Measurements from ENCODE around the gene CLCN5.

The CLCN5 gene

GRCh38 chrX:49915361-49916222 lies 6.8 kb upstream of the CLCN5 start:
- Histone ChIP-seq H3K4ac (ENCODE audit: low read length) (no peak overlapping the region), H2AK5ac (ENCODE audit: low read depth, low read length) (no peak overlapping the region), H2AFZ (ENCODE audit: low read length) (no peak overlapping the region), H2BK12ac (ENCODE audit: low read length) (no peak overlapping the region), H3K18ac (ENCODE audit: low read length) (no peak overlapping the region), H3K36me3 (replicated peaks in 1 of 2; ENCODE audit: control insufficient read depth in 2 of 2, insufficient read depth in 2 of 2, low read length in 2 of 2) (no peaks in the 10 kb centered on the region), H4K8ac (ENCODE audit: low read depth, low read length) (no peak overlapping the region), H4K91ac (ENCODE audit: low read depth, low read length, poor library complexity) (no peak overlapping the region), H3K4me3 (ENCODE audit: low read length in 2 of 2) (no peak overlapping the region), H3K4me1 (ENCODE audit: control insufficient read depth in 2 of 2, insufficient read depth in 1 of 2, low read depth in 1 of 2, low read length in 2 of 2) (no peaks in the 10 kb centered on the region), H2BK15ac (ENCODE audit: low read length) (no peak overlapping the region), H2BK5ac (ENCODE audit: low read length) (no peak overlapping the region), H3K27me3 (ENCODE audit: control insufficient read depth in 3 of 3, insufficient read depth in 3 of 3, low read depth in 1 of 3, low read length in 3 of 3) (peaks cover 0 to 3% (median 0%) of the 10 kb centered on the region in 3 experiments), H3K9me3 (replicated peaks in 1 of 2; ENCODE audit: control insufficient read depth in 2 of 2, insufficient read depth in 1 of 2, low read depth in 1 of 2, low read length in 2 of 2) (no peaks in the 10 kb centered on the region), H2BK120ac (ENCODE audit: low read depth, low read length) (no peak overlapping the region), H3K9ac (ENCODE audit: low read depth, low read length, poor library complexity) (no peak overlapping the region), H3K23ac (ENCODE audit: low read depth, low read length, poor library complexity) (no peak overlapping the region), H3K79me1 (ENCODE audit: low read depth, low read length) (no peaks in the 10 kb centered on the region), H3K27ac (replicated peaks; ENCODE audit: low read length) (no peak overlapping the region), H3K14ac (ENCODE audit: low read length) (no peak overlapping the region), H3K4me2 (ENCODE audit: insufficient read depth, low read length, poor library complexity, severe bottlenecking) (no peak overlapping the region)
- peak; percentile 32 for DNase-seq (ENCODE audit: low spot score)
- WGBS, 2 donors (ENCODE audit: extremely low coverage in 2 of 2, insufficient read length in 2 of 2, insufficient replicate concordance in 1 of 2), result no CpG with 5 or more reads among the region's 8 CpGs

DNA sequence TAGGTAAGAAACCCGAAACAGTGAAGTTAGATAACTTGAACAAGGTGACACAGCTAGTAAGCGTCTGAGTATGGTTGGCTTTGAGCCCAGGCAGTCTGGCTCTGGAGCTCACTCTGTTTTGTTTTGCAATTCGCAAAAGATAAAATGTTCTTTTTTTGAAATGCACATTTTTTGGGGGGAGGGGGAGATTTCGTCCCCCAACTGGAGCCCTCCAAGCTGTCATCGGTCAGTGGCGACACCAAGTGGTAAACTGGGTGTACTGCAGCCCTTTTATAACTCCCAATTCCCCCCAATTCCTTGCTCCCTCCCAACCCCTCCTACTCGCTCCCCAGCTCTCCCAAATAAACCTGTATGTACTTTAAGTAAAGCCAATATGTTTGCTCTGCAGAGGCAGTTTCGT lies 2.8 kb upstream of the CLCN5 start:
- Histone ChIP-seq H3K9me3 (replicated peaks in 1 of 2; ENCODE audit: control insufficient read depth in 2 of 2, insufficient read depth in 1 of 2, low read depth in 1 of 2, low read length in 2 of 2) (no peaks in the 10 kb centered on the region), H2BK12ac (ENCODE audit: low read length) (no peak overlapping the region), H3K36me3 (replicated peaks in 1 of 2; ENCODE audit: control insufficient read depth in 2 of 2, insufficient read depth in 2 of 2, low read length in 2 of 2) (no peaks in the 10 kb centered on the region), H3K23ac (ENCODE audit: low read depth, low read length, poor library complexity) (no peak overlapping the region), H3K4me3 (ENCODE audit: low read length in 2 of 2) (no peak overlapping the region), H3K18ac (ENCODE audit: low read length) (no peak overlapping the region), H3K27ac (replicated peaks; ENCODE audit: low read length) (no peak overlapping the region), H2BK120ac (ENCODE audit: low read depth, low read length) (no peak overlapping the region), H2BK15ac (ENCODE audit: low read length) (no peak overlapping the region), H4K8ac (ENCODE audit: low read depth, low read length) (no peak overlapping the region), H3K4me1 (ENCODE audit: control insufficient read depth in 2 of 2, insufficient read depth in 1 of 2, low read depth in 1 of 2, low read length in 2 of 2) (peaks cover 0 to 1% of the 10 kb centered on the region in 2 donors), H2BK5ac (ENCODE audit: low read length) (no peak overlapping the region), H3K14ac (ENCODE audit: low read length) (no peak overlapping the region), H4K91ac (ENCODE audit: low read depth, low read length, poor library complexity) (no peak overlapping the region), H3K79me1 (ENCODE audit: low read depth, low read length) (no peaks in the 10 kb centered on the region), H2AK5ac (ENCODE audit: low read depth, low read length) (no peak overlapping the region), H3K27me3 (ENCODE audit: control insufficient read depth in 3 of 3, insufficient read depth in 3 of 3, low read depth in 1 of 3, low read length in 3 of 3) (no peaks in the 10 kb centered on the region), H3K9ac (ENCODE audit: low read depth, low read length, poor library complexity) (no peak overlapping the region), H3K4ac (ENCODE audit: low read length) (no peak overlapping the region), H3K4me2 (ENCODE audit: insufficient read depth, low read length, poor library complexity, severe bottlenecking) (no peak overlapping the region), H2AFZ (ENCODE audit: low read length) (no peak overlapping the region)
- DNase-seq (ENCODE audit: low spot score), result peak; percentile 49
- no CpG with 5 or more reads among the region's 8 CpGs for WGBS, 2 donors (ENCODE audit: extremely low coverage in 2 of 2, insufficient read length in 2 of 2, insufficient replicate concordance in 1 of 2)

- H2BK15ac ChIP-seq (ENCODE audit: low read length), result no peak overlapping the region
- no peak overlapping the region for H2BK120ac ChIP-seq (ENCODE audit: low read depth, low read length)
- H3K4me2 ChIP-seq (ENCODE audit: insufficient read depth, low read length, poor library complexity, severe bottlenecking), result no peak overlapping the region
- H4K8ac ChIP-seq (ENCODE audit: low read depth, low read length), result no peak overlapping the region
- no peak overlapping the region for H2AFZ ChIP-seq (ENCODE audit: low read length)
- no peak overlapping the region for H2BK12ac ChIP-seq (ENCODE audit: low read length)
- H3K18ac ChIP-seq (ENCODE audit: low read length), result no peak overlapping the region
- H3K4me1 ChIP-seq (ENCODE audit: control insufficient read depth in 2 of 2, insufficient read depth in 1 of 2, low read depth in 1 of 2, low read length in 2 of 2), result peaks cover 0 to 1% of the 10 kb centered on the region in 2 donors
- no peak overlapping the region for H3K14ac ChIP-seq (ENCODE audit: low read length)
- H3K4me3 ChIP-seq (ENCODE audit: low read length in 2 of 2), result no peak overlapping the region
- H2AK5ac ChIP-seq (ENCODE audit: low read depth, low read length), result no peak overlapping the region
- no peak overlapping the region for H2BK5ac ChIP-seq (ENCODE audit: low read length)
- no peaks in the 10 kb centered on the region for H3K9me3 ChIP-seq (replicated peaks in 1 of 2; ENCODE audit: control insufficient read depth in 2 of 2, insufficient read depth in 1 of 2, low read depth in 1 of 2, low read length in 2 of 2)
- H3K9ac ChIP-seq (ENCODE audit: low read depth, low read length, poor library complexity), result no peak overlapping the region
- DNase-seq (ENCODE audit: low spot score), result no peak
- no peak overlapping the region for H3K27ac ChIP-seq (replicated peaks; ENCODE audit: low read length)
- H3K27me3 ChIP-seq (ENCODE audit: control insufficient read depth in 3 of 3, insufficient read depth in 3 of 3, low read depth in 1 of 3, low read length in 3 of 3), result no peaks in the 10 kb centered on the region
- WGBS, 2 donors (ENCODE audit: extremely low coverage in 2 of 2, insufficient read length in 2 of 2, insufficient replicate concordance in 1 of 2), result no CpG with 5 or more reads among the region's 2 CpGs
- H3K23ac ChIP-seq (ENCODE audit: low read depth, low read length, poor library complexity), result no peak overlapping the region
- no peak overlapping the region for H4K91ac ChIP-seq (ENCODE audit: low read depth, low read length, poor library complexity)
- no peak overlapping the region for H3K4ac ChIP-seq (ENCODE audit: low read length)
- H3K79me1 ChIP-seq (ENCODE audit: low read depth, low read length), result no peaks in the 10 kb centered on the region
- H3K36me3 ChIP-seq (replicated peaks in 1 of 2; ENCODE audit: control insufficient read depth in 2 of 2, insufficient read depth in 2 of 2, low read length in 2 of 2), result no peaks in the 10 kb centered on the region
Observed at GRCh38 chrX:49921109-49921508, 1.3 kb upstream of the CLCN5 start.

- WGBS, 2 donors (ENCODE audit: extremely low coverage in 2 of 2, insufficient read length in 2 of 2, insufficient replicate concordance in 1 of 2), result no CpG with 5 or more reads among the region's 2 CpGs
- Histone ChIP-seq H4K8ac (ENCODE audit: low read depth, low read length) (no peak overlapping the region), H2AK5ac (ENCODE audit: low read depth, low read length) (no peak overlapping the region), H3K36me3 (replicated peaks in 1 of 2; ENCODE audit: control insufficient read depth in 2 of 2, insufficient read depth in 2 of 2, low read length in 2 of 2) (no peaks in the 10 kb centered on the region), H3K9me3 (replicated peaks in 1 of 2; ENCODE audit: control insufficient read depth in 2 of 2, insufficient read depth in 1 of 2, low read depth in 1 of 2, low read length in 2 of 2) (no peaks in the 10 kb centered on the region), H3K4ac (ENCODE audit: low read length) (no peak overlapping the region), H3K4me1 (ENCODE audit: control insufficient read depth in 2 of 2, insufficient read depth in 1 of 2, low read depth in 1 of 2, low read length in 2 of 2) (peaks cover 0 to 1% of the 10 kb centered on the region in 2 donors), H2BK120ac (ENCODE audit: low read depth, low read length) (no peak overlapping the region), H2BK5ac (ENCODE audit: low read length) (no peak overlapping the region), H3K79me1 (ENCODE audit: low read depth, low read length) (no peaks in the 10 kb centered on the region), H2BK12ac (ENCODE audit: low read length) (no peak overlapping the region), H3K4me3 (ENCODE audit: low read length in 2 of 2) (no peak overlapping the region), H3K4me2 (ENCODE audit: insufficient read depth, low read length, poor library complexity, severe bottlenecking) (no peak overlapping the region), H3K14ac (ENCODE audit: low read length) (no peak overlapping the region), H3K27me3 (ENCODE audit: control insufficient read depth in 3 of 3, insufficient read depth in 3 of 3, low read depth in 1 of 3, low read length in 3 of 3) (no peaks in the 10 kb centered on the region), H3K9ac (ENCODE audit: low read depth, low read length, poor library complexity) (no peak overlapping the region), H2AFZ (ENCODE audit: low read length) (no peak overlapping the region), H2BK15ac (ENCODE audit: low read length) (no peak overlapping the region), H4K91ac (ENCODE audit: low read depth, low read length, poor library complexity) (no peak overlapping the region), H3K18ac (ENCODE audit: low read length) (no peak overlapping the region), H3K27ac (replicated peaks; ENCODE audit: low read length) (no peak overlapping the region), H3K23ac (ENCODE audit: low read depth, low read length, poor library complexity) (no peak overlapping the region)
- no peak for DNase-seq (ENCODE audit: low spot score)
Observed at GRCh38 chrX:49925176-49925575, 2.8 kb downstream of the CLCN5 start.
